GM21737 (cell line): ENCODE results near the gene IFT22.
"Not testable (repeated sequence)": the region's sequence is repeated elsewhere in the genome, so short reads cannot be mapped to it uniquely, and the experiment has no call there.

ENCODE experiments used
- ATAC-seq: cut with Tn5 transposase; IDR thresholded peaks from one replicate; pipeline ENCODE4 v1.9.1; 2021; ENCODE audit warnings: mild to moderate bottlenecking, moderate library complexity; ENCODE audit not compliant: unreplicated experiment

The IFT22 gene

DNA sequence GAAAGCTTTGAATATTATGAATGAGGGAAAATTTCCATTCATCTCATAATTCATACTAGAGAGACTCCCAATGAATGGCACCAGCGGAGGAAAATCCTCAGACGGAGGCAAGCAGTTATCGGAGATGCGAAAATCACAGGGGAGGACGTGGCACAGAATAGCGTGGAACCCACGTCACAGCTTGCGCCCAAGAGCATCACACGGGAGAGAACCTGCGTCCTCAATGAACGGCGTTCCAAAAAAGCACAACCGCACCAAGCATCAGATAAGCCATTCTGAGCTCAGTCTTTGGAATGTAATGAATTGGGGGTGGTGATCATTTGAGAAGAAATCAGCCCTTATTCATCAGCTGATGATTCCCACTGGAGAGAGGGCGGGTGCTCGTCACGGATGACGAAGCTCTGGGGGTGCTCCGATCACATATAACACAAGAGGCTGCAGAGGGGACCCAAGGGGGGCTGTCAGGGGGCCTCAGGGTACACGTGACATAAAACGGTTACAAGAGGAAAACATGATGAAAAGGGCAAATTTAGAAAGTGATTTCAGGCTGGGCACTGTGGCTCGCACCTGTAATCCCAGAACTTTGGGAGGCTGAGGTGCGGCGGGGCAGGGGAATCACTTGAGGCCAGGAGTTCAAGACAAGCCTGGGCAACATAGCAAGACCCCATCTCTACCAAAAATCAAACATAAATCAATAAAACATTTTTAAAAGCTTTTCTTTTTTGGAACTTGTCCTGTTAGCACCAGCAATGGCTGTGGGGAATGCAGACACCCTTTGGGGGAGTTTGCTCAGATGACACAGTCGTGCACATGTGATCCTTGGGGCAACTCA lies 42.9 kb downstream of the IFT22 start:
- ATAC-seq = no peak

DNA sequence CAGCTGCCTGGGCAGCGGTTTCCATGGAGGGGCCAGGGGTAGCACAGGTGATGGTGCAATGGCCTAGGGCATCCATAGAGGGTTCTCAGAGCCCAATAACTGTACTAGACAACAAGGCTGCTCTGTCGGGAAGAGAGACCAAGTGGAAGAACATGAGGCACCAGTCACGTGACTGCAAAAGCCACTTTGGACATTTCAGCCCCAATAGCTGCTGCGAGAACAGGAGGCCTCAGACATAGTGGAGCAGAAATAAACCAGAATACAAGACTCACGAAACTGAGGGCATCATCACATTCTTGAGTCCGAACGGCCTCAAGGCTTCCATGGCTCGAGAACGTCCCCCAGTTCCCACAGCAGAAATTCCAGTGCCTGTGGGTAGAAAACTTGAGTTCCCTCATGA lies 44.5 kb downstream of the IFT22 start:
- no peak for ATAC-seq

DNA sequence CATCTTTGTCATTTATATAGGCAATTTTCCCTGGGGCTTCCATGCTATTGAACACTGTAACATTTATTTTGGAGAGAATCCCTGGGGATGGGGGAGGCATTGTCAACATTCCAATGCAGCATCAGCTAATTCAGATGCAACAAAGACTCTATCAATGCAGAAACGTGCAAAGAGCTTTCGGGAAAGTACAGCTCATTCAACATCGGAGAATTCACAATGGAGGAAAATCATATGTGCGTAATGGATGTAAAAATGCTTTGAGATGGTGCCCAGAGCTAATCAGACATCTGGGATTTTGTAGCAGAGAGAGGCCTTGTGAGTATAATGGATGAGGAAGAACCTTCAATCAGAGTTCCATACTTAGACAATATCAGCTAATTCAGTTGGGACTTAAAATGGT lies 48.4 kb downstream of the IFT22 start:
- no peak for ATAC-seq

DNA sequence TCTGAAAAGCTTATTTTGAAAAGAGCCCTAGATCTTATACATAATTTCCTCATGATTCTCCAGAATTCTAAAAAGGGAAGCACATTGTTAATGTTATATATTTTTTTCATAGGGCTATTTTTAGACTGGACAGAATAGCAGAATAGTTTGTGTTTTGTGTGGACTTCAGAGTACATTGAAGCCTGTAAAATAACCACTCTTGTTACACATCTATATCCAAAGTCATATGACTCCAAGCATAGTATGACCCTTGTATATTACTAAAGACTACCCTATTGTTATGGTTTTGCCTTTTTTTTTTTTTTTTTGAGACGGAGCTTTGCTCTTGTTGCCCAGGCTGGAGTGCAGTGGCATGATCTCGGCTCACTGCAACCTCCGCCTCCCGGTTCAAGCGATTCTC lies 50.6 kb downstream of the IFT22 start:
- no peak for ATAC-seq

DNA sequence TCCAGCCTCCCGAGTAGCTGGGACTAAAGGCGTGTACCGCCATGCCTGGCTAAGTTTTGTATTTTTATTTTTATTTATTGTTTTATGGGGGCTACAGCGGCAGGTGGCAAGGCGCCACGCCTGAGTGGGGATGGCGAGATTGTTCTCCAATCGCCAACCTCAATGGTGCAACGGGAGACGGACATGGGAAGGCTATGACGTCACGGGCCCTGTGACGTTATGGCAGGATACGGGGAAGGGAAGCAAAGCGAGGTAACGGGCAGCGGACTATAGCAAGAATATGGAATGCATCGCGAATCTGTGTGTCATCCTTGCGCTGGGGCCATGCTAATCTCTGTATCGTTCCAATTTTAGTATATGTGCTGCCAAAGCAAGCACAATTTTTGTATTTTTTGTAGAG lies 51.9 kb downstream of the IFT22 start:
- ATAC-seq = no peak

DNA sequence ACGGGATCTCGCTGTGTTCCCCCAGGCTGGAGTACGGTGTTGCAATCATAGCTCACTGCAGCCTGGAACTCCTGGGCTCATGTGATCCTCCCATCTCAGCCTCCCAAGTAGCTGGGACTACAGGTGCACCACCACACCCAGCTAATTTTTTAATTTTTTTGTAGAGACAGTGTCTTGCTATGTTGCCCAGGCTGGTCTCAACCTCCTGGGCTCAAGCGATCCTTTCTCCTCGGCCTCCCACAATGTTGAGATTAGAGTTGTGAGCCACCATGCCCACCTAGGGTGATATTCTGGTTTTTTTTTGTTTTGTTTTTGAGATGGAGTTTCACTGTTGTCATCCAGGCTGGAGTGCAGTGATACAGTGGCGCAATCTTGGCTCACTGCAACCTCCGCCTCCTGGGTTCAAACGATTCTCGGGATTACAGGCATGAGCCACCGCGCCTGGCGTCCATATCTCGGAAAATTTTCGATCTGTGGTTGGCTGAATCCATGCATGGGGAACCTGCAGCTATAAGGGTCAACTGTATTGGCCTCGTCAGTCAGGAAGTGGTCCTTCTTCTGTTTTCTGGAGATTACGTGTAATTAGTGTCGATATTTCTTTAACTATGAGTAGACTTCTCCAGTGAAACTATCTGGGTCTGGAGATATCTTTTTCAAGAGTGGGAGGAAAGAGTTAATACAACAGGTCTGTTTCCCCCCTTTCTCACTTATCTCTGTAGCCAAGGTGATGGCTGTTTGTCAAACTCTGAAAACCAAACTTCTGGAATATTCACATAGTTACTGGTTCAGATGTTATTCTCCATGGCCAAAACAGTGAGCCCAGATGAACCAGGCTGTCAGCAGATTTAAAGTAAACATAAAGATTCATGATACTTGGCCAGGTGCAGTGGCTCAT lies 55.7 kb downstream of the IFT22 start:
- no peak for ATAC-seq

DNA sequence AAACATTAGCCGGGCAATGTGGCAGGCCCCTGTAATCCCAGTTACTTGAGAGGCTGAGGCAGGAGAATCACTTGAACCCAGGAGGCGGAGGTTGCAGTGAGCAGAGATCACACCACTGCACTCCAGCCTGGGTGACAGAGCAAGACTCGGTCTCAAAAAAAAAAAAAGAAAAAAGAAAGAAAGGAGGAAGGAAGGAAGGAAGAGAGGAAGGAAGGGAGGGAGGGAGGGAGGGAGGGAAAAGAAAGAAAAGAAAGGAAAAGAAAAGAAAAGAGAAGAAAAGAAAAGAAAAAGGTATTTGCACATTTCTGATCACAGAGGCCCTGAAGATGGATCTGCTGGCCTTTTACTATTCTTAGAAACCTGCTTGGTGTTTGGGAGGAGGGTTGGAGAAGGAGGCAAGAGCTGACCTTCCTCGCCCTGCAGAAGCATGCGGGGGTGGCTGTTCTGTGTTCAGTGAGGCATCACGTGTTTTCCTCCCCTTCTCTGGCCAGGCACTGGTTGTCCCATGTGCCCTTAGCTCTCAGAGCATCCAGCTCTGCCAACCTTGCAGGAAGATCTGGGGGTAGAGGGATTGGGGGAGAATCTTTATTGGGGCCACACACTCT lies 57.4 kb downstream of the IFT22 start:
- not testable (repeated sequence) for ATAC-seq
